ENCODE measurements around the gene MSMB.

Gene MSMB

GRCh38 chr10:46031648-46032532 lies 14.2 kb downstream of the MSMB start:
- DNase-seq = no peak

- peak; percentile 70 to 93 for DNase-seq
These were observed 15.8 kb downstream of the MSMB start, which contains the start of gene NCOA4 for GRCh38 chr10:46030091-46030937. NCOA4 (minus strand) TSS chr10:46030623; CDS start chr10:46016680, 13,943 bp downstream.

GRCh38 chr10:46029461-46030030 lies 16.5 kb downstream of the MSMB start:
- DNase-seq = no peak

- peak; percentile 3 to 69 for DNase-seq
These were observed 17.2 kb downstream of the MSMB start for GRCh38 chr10:46028584-46029460.

GRCh38 chr10:46026106-46026505 lies 20.0 kb downstream of the MSMB start:
- no peak for DNase-seq

GRCh38 chr10:46025406-46025805 lies 20.7 kb downstream of the MSMB start:
- DNase-seq = no peak

GRCh38 chr10:46024948-46025347 lies 21.1 kb downstream of the MSMB start:
- no peak for DNase-seq

GRCh38 chr10:46022978-46023702 lies 22.9 kb downstream of the MSMB start:
- peak; percentile 51 to 74 for DNase-seq

- DNase-seq = no peak
These were observed 25.8 kb downstream of the MSMB start for GRCh38 chr10:46020344-46020657.

GRCh38 chr10:46019569-46020343 lies 26.3 kb downstream of the MSMB start:
- no peak for DNase-seq

- DNase-seq = no peak
These were observed 26.9 kb downstream of the MSMB start for GRCh38 chr10:46019177-46019528.

- DNase-seq = no peak
These were observed 27.5 kb downstream of the MSMB start for GRCh38 chr10:46018453-46019176.

- DNase-seq = no peak
These were observed 28.3 kb downstream of the MSMB start for GRCh38 chr10:46017733-46018132.

GRCh38 chr10:46016811-46017210 lies 29.3 kb downstream of the MSMB start:
- no peak for DNase-seq

GRCh38 chr10:46016190-46016589 lies 29.9 kb downstream of the MSMB start:
- no peak for DNase-seq

- DNase-seq = no peak
These were observed 31.2 kb downstream of the MSMB start for GRCh38 chr10:46014683-46015405.

GRCh38 chr10:46014206-46014605 lies 31.9 kb downstream of the MSMB start:
- no peak for DNase-seq

GRCh38 chr10:46012746-46013145 lies 33.3 kb downstream of the MSMB start:
- DNase-seq = no peak

GRCh38 chr10:46006219-46006618 lies 39.9 kb downstream of the MSMB start:
- no peak for DNase-seq

GRCh38 chr10:46005383-46005782 lies 40.7 kb downstream of the MSMB start:
- DNase-seq = no peak

Measured in SW 1271 (cell line).